ENCODE measurements around the gene ADGRF3.
"Not testable (repeated sequence)": the region's sequence is repeated elsewhere in the genome, so short reads cannot be mapped to it uniquely, and the experiment has no call there.

ADGRF3 gene
- 0.60 to 6.4 (median 2.0) reads per million in 3 experiments for total RNA-seq

DNA sequence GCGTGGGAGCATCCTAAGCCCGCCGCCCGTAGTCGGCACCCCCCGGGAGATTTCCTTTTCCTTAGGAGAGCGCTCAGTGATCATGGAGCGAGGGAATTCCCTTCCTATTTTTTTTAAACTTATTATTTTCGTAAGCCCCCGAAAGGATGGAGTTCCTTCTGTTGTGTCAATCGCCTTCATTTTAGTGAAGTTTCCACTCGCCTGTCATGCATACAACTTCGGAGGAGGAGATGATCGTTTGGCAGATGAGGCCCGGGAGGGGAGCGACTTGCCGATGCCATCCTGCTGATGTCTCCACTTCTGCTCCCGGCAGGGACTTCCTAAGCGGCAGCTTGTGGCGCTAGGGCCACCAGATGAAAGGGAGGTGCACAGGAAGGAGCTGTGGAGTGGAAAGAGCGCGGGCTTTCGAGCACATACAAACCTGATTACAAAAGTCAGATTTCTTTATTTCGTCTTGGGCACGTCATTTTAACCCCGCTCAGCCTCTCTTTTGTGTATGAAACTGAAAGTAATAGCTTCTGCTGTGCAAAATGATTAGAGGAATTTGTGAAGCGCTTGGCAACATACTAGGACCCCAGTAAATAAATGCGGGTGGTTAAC is at the start of gene ADGRF3:
Gene ADGRF3 (minus strand): TSS at position 336 of the 600 bp plus-strand sequence. CDS start 555 bp downstream, outside the sequence.
- DNase-seq, result peak; percentile 70

DNA sequence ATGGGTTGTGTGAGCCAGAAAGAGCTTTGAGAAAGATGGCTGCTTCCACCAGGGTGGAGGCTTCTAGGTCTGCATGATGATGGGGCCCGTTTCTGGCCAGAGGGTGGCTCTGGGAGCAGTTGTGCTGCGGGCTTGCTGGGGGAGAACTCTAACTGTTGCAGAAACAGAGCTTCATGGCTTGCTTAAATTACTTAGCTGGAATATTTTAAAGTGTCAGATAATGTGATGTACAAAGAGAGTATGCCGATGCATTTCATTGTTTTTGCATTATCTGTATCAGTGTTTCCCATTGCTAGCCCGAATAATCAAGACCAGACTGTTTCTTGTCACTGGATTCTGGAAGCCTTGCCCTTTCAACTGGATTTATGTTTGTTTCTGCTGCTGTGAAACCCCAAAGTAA is 48.8 kb upstream of the ADGRF3 start:
- DNase-seq, result no peak

DNA sequence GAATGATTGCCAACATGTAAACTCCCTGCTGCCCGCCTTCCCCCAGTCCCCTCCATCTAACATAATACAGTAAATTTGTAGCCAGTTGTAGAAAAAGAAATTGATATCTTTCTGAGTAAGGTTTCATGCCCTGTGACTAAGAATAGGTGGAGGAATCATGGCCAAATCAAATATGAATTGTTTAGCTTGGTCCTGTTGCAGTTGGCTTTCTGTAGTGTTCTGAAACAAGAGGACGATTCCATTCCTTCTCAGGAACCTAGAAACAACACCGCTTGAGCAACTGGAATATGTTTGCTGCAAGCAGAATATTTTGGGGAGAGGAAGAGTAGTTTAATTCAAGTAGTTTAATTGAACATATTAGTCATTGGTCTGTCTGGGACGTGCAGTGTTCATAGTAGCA is 48.1 kb upstream of the ADGRF3 start:
- no peak for DNase-seq

DNA sequence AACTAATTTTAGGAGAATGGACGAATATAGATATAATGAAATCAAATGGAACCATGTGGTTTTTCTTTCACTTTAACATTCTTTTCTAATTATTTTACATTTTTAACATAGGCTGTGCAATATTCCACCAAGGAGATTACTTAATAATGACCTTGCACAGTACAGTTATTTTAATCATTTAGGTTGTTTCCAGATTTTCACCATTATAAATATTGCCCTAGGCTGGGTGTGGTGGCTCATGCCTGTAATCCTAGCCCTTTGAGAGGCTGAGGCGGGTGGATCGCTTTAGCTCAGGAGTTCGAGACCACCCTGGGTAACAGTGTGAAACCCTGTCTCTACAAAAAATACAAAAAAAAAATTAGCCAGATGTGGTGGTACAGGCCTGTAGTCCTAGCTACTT is 40.6 kb upstream of the ADGRF3 start:
- DNase-seq, result no peak

DNA sequence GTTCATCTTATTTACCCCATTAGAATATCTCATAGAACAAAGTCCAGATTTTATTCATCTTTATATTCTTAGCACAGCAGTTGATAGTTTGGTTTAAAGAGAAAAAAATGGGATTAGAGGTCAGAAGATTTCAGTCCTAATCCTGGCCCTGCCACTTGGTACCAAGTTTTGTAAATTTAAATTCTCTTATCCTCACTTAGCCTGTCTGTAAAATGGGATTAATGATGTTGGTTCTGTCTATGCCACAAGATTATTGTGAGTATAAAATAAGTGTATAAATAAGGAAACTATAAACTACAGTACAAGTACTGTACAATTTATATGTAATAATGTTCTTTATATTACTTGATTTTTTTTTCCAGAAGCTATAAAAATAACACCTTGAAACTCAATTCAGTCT is 38.0 kb upstream of the ADGRF3 start:
- DNase-seq, result no peak

DNA sequence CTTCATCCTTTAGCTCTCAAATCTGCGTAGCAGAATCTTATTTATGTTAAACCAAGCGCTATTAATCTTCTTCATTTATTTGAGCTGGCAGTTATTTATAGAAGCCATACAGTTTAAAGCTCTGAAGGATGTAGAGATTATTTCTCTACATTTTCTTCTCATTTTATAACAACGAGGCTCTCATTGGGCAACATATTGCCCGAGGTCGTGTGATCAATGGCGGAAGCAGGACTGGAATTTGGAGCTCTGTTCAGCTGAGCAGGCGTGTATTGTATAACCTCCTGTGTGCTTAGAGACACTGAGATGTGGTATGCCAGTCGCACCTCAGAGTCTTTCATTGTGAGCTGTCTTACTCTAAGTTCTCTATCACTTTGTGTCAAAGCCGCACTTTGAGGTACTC is 37.6 kb upstream of the ADGRF3 start:
- DNase-seq, result no peak

DNA sequence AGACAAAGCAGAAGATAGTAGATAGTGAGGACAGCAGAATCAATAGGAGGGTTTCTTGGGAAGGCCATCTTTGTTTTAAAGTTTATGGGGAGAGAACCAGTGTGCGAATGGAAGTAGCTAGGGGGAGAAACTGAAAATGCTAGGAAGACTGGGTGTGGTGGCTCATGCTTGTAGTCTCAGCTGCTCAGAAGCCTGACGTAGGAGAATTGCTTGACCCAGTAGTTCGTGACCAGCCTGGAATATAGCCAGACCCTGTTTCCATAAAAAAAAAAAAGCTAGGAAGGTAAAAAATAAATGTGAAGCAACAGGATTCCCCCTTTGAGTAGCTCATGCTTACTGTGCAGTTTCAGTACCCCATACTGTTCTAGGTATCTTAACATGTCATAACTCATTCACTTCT is 36.0 kb upstream of the ADGRF3 start:
- no peak for DNase-seq

GRCh38 chr2:26380281-26380680 is 33.7 kb upstream of the ADGRF3 start:
- DNase-seq, result no peak

DNA sequence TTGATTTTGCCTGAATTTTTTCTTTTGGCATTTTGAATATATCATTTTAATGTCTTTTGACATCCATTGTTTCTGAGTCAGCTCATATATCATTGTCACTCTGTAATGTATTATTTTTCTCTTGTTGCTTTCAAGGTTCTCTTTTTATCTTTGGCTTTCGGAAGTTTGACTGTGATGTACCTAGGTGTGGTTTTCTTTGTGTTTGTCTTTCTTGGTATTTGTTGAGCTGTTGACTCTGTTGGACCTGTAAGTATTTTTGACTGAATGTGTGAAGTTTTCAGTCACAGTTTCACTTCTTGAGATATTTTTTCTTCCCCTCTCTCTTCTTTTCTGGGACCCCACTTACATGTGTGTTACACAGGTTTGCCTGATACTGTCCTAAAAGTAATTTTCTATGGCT is 30.2 kb upstream of the ADGRF3 start:
- DNase-seq, result no peak

DNA sequence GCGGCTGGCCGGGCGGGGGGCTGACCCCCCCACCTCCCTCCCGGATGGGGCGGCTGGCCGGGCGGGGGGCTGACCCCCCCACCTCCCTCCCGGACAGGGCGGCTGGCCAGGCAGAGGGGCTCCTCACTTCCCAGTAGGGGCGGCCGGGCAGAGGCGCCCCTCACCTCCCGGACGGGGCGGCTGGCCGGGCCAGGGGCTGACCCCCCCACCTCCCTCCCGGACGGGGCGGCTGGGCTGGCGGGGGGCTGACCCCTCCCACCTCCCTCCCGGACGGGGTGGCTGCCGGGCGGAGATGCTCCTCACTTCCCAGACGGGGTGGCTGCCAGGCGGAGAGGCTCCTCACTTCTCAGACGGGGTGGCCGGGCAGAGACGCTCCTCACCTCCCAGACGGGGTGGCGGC is 24.3 kb upstream of the ADGRF3 start:
- not testable (repeated sequence) for DNase-seq

DNA sequence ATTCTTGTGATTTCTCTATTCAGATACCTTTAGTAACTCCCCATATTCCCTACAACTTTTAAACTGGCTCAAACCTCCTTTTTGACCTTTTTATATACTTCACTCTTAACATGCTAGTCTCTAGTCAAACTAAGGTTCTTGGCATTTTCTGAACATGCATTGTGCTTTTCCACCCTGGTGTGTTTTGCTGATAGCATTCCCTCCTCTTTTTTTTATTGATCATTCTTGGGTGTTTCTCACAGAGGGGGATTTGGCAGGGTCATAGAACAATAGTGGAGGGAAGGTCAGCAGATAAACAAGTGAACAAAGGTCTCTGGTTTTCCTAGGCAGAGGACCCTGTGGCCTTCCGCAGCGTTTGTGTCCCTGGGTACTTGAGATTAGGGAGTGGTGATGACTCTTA is 23.1 kb upstream of the ADGRF3 start:
- DNase-seq, result not testable (repeated sequence)

DNA sequence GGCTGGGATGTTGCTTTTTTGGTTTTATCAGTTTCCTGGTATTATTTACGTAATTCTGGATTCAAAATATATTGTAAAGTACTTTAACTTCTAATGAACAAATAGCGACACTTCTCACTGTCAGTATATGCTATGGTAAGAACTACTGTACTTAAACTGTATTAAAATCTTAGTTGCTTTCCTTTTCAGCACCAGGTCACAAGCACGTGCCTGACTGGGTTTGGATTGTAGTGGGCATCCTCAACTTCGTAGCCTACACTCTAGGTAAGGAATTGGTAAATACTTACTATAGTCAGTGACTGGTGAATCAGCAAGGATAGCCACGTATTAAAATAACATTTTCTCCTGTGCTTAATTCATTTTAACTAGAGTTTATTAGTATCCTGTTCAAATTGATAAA is 20.4 kb upstream of the ADGRF3 start:
- DNase-seq, result no peak

GRCh38 chr2:26364669-26365068 is 18.1 kb upstream of the ADGRF3 start:
- DNase-seq, result no peak

- DNase-seq, result no peak
Measured at GRCh38 chr2:26363958-26364357, 17.4 kb upstream of the ADGRF3 start.

DNA sequence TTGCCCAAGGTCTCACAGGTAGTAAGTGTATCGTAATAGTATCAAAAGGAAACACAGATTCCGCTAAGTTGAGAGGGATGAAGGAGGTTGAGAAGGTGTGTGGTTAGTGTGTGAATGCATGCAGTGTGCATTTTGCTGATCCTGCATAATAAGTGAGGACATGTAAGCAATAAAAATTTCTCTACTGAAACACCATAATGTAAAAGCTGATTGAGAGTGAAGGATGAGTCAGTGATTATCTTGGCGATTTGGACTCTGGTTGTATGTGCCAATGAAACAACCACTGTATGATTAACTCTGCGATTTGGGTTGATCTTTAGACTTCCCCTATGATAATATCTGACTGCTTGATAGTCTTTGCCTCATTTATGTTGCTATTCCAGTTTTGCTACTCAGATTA is 16.7 kb upstream of the ADGRF3 start:
- DNase-seq, result no peak

DNA sequence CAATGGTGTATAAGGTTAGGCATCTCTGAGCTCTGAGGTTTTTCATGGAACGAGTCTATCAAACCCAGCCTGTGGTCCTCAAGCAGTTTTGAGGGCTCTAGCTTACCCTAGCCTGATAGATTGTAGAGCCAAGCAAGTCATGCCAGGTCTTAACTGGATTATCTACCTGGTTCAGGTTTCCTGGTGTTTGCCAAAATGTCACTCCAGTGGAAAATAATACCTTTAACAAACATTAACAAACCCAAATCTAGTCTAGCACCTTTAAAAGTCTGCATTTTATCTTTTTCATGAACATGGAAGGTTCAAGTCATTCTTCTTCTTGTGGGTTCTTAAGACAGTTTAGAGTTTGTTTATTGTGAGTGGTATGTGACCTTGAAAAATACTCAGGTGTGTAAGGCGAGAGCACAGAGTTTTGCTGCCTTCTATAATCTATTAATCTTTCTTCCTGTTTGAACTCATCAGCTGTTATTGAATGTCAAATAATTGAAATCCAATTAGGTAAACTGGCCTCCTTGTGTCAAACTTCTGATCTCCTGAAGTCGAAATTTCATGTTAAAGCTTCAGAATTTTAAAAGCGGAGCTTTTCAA is 13.4 kb upstream of the ADGRF3 start:
- DNase-seq, result no peak

DNA sequence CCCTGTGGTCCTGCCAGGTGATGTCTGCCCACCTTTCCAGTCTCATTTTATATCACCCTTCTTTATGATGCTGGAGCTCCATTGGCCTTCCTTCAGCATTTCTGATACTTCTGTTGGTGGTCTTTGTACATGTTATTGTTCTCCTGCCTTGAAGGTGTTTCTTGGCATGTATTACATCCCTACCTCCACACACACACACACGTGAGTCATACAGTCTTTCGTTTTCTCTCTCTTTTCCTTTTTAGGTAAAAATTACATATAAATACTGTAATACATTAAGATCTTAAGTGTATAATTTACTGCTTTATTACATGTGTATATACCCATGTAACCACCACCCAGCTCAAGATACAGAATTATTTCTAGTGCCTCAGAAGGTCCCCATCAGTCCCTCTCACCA is 10.2 kb upstream of the ADGRF3 start:
- DNase-seq, result no peak

DNA sequence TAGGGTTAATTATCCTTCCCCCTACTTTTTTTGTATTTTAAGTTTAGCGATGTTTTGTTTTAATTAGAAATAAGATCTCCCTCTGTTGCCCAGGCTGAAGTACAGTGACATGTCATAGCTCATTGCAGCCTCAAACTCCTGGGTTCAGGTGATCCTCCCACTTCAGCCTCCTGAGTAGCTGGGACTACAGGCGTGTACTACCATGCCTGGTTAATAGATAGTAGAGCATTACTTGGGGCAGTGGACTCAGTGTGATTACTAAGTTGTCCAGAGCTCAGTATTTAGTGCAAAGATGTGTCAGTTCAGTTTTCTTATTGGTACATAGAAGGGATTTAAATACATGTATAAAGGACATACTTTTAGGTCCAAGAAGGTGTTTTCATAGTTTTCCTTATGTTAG is 9.5 kb upstream of the ADGRF3 start:
- DNase-seq, result no peak

DNA sequence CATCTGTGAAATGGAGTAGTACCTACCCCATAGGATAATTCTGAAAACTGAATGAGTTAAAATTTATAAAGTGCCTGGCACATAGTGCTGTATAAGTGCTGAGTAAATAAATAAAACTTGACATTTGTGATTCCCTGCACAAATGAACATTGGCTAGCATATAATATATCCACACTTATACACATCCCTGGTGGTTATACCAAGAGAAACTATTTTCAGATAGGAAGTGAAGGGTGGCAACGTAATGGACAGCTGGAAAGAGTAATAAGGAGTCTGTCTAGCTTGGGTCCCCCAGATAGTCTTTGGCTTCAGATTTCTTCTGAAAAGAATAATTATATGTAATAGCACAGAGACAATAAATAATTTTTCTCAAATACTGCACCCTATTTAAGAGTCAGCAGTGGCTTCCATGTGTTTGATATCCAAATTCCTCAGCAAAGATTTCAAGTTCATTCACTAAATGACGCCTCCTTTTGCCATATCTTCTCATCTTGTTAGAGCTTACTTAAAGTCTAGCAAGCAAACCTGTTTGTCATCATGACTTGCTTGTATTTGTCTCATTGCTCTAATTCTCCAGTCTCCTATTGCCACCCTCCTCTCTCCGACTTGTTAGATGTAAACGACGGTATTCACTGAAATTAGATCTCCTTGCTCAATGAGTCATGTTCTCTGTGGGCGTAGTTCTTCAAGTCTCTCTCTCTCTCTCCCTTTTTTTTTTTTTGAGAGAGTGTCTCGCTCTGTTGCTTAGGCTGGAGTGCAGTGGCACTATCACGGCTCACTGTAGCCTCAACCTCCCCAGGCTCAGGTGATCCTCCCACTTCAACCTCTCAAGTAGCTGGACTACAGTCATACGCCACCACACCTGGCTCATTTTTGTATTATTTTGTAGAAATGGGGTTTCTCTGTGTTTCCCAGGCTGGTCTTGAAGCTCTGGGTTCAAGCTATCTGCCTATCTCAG is 8.7 kb upstream of the ADGRF3 start:
- no peak for DNase-seq

DNA sequence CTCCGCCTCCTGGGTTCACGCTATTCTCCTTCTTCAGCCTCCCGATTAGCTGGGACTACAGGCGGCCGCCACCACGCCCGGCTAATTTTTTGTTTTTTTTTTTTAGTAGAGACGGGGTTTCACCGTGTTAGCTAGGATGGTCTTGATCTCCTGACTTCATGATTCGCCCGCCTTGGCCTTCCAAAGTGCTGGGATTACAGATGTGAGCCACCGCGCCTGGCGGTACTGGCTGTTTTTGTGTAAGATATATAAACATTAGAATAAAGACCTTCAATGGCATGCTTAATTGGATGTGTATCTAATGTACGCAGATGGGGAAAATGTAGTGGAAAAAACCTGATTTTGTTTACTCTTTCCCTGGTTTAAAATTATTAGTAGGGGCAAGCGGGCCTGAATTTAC is 7.9 kb upstream of the ADGRF3 start:
- not testable (repeated sequence) for DNase-seq

- no peak for DNase-seq
Measured at GRCh38 chr2:26352892-26353291, 6.3 kb upstream of the ADGRF3 start.

GRCh38 chr2:26351375-26352090 is 4.9 kb upstream of the ADGRF3 start:
- DNase-seq, result no peak

DNA sequence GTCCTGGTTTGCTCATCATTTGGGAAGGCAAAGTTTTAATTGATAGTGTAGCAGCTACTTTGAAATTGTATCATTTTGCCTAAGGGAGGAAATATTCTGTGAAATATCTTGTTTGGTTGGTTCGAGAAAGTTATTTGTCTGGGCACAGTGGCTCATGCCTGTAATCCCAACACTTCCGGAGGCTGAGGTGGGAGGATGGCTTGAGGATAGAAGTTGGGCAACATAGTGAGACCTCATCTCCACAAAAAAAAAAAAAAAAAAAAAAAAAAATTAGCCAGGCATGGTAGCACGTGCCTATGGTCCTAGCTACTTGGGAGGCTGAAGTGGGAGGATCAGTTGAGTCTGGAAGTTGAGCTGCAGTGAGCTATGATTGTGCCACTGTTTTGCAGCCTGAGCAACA is 3.1 kb upstream of the ADGRF3 start:
- DNase-seq, result no peak

Data from central memory CD4-positive, alpha-beta T cell (primary cell).